Activated T-cell treated with anti-CD3 and anti-CD28 coated beads, Interleukin-2, amount 50 U/mL, for 72 hours (primary cell): ENCODE measurements around the gene FADS6. TPM values are rescaled to one million over a fixed set of nuclear protein-coding genes. Genes with fewer than 3 reads are reported as not detected.

Experiments
- ATAC-seq, 2 donors: fragments of 150-1000 bp; cut with Tn5 transposase; replicated peaks in 1 of 2; 2 replicates each; pipeline ENCODE4 v1.10.0; 2021; ENCODE audit warnings: moderate library complexity in 2 of 2, mild to moderate bottlenecking in 1 of 2
- DNase-seq, 2 donors: peaks; one replicate each; pipeline ENCODE4 v3.0.0; 2021 to 2022; ENCODE audit warnings: mixed read lengths in 1 of 2
- H3K27ac Mint-ChIP-seq: one replicate; pipeline ENCODE4 v1.8.0; 2022; ENCODE audit warnings: mild to moderate bottlenecking, moderate library complexity, mixed read lengths
- H3K27me3 Mint-ChIP-seq: one replicate; pipeline ENCODE4 v1.8.0; 2022; ENCODE audit warnings: low read depth, mixed read lengths
- H3K36me3 Mint-ChIP-seq, 2 donors: one replicate each; pipeline ENCODE4 v1.8.0; 2022; ENCODE audit warnings: mixed read lengths in 2 of 2, mild to moderate bottlenecking in 1 of 2; ENCODE audit not compliant: insufficient read depth in 2 of 2
- H3K4me1 Mint-ChIP-seq: one replicate; pipeline ENCODE4 v1.8.0; 2022; ENCODE audit warnings: low read depth, mixed read lengths
- H3K4me3 Mint-ChIP-seq, 2 donors: one replicate each; pipeline ENCODE4 v1.8.0; 2022; ENCODE audit warnings: mild to moderate bottlenecking in 2 of 2, mixed read lengths in 2 of 2, moderate library complexity in 2 of 2
- H3K9me3 Mint-ChIP-seq, 2 donors: one replicate each; pipeline ENCODE4 v1.8.0; 2022; ENCODE audit warnings: mixed read lengths in 2 of 2
- total RNA-seq, 2 donors: library from RNA; stranded (reverse); gene quantifications; one replicate each; pipeline ENCODE4 v1.2.3, GENCODE V29; 2022

FADS6 gene, protein sequence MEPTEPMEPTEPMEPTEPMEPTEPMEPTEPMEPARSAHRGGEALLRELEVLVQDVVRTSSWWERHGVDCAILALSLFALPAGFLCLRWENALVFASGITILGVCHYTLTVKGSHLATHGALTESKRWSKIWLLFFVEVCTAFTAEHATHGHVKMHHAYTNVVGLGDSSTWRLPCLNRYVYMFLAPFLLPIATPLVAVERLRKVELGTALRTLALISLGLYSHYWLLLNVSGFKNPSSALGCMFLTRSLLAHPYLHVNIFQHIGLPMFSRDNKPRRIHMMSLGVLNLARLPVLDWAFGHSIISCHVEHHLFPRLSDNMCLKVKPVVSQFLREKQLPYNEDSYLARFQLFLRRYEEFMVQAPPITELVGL
- total RNA-seq: not detected

DNA sequence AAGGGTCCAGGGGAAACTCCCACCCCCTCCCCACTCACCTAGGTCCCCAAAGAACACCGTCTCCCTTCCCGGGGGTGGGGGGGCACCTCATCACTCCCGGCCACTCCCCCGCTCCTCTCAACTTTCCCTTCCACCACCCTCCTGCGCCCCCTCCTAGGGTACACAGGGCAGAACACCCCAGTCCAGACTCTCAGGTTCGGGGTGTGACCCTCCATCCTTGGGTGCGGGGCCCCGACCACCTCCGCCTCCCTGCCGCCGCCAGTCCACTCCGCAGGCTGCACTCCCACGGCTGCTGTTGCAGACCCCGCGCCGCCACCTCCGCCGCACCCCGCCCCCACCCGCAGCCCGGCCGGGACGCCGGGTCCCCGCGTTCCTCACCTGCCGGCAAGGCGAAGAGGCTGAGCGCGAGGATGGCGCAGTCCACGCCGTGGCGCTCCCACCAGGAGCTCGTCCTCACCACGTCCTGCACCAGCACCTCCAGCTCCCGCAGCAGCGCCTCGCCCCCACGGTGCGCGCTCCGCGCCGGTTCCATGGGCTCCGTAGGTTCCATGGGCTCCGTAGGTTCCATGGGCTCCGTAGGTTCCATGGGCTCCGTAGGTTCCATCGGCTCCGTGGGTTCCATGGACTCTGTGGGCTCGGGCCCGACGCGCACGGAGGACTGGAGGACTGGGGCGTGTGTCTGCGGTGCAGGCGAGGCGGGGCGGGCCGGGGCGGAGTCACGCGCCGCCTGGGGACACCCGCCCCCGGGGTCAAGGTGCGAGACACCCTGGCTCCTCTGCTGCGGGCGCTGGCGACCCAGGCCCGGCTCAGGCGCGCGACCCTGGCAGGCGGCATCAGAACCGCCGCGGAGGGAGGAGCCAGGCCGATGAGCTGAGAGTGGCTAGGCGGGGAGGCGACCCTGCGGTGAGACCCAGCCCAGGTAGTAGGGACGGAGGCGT lies at the start of gene FADS6:
FADS6 (minus strand) TSS at position 660 of the 938 bp plus-strand sequence; CDS start at position 622, 38 bp downstream.
- H3K9me3 Mint-ChIP-seq: no peaks in the 10 kb centered on the region
- DNase-seq (peak in 1 of 2 donors; percentile 24), ATAC-seq (peak; percentile 69)
- no peak within 1 kb of the TSS for H3K27ac Mint-ChIP-seq
- H3K27me3 Mint-ChIP-seq: peaks cover 27% of the 10 kb centered on the region
- peaks cover 0 to 1% of the 10 kb centered on the region in 2 donors for H3K36me3 Mint-ChIP-seq
- H3K4me1 Mint-ChIP-seq: no peaks in the 10 kb centered on the region
- H3K4me3 Mint-ChIP-seq: peak within 1 kb of the TSS; percentile 49 to 77

DNA sequence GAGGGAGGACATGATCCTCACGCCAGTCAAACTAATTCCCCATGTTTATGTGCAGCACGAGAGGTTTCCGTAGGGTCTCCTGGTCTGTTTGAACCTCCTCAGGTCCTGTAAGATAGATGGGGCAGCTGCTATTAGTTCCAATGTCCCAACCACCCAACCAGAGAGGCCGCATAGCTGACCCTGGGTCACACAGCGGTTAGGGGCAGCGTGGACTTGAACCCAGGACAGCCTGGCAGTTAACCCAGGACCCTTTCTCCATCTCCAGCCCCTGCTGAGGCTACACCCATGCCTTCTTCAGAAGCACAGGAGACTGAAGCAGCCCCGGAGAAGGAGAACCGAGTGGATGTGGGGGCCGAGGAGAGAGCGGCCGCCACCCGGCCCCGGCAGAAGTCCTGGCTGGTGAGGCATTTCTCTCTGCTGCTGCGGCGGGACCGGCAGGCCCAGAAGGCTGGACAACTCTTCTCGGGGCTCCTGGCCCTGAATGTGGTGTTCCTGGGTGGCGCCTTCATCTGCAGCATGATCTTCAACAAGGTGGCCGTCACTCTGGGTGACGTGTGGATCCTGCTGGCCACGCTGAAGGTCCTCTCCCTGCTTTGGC lies 47.8 kb upstream of the FADS6 start:
- ATAC-seq (no peak), DNase-seq (no peak)
- Mint-ChIP-seq H3K9me3 (no peaks in the 10 kb centered on the region), H3K4me3 (no peak overlapping the region), H3K36me3 (no peaks in the 10 kb centered on the region), H3K27ac (no peak overlapping the region), H3K27me3 (peaks cover 44% of the 10 kb centered on the region), H3K4me1 (no peaks in the 10 kb centered on the region)

DNA sequence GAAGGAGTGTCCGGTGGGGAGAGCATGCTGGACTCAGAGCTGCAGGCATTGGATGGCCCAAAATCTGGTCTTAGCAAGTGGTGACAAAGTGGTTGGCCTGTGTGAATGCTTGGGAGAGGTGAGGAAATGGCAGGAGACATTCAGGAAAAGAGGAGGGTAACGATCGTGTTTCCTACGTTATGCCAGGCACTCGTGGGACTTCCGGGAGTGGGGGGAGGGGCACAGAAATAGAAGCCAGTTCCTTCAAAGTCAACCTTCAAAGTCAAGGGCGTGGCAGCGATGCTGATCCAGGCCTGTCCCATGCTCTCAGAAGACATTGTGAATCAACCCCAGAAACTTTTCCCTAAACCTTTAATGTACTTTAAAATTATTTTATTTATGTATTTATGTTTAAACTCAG lies 46.1 kb upstream of the FADS6 start:
- DNase-seq (no peak), ATAC-seq (no peak)
- peaks cover 56% of the 10 kb centered on the region for H3K27me3 Mint-ChIP-seq
- H3K9me3 Mint-ChIP-seq: no peaks in the 10 kb centered on the region
- H3K36me3 Mint-ChIP-seq: no peaks in the 10 kb centered on the region
- no peak overlapping the region for H3K27ac Mint-ChIP-seq
- no peaks in the 10 kb centered on the region for H3K4me1 Mint-ChIP-seq
- H3K4me3 Mint-ChIP-seq: no peak overlapping the region

DNA sequence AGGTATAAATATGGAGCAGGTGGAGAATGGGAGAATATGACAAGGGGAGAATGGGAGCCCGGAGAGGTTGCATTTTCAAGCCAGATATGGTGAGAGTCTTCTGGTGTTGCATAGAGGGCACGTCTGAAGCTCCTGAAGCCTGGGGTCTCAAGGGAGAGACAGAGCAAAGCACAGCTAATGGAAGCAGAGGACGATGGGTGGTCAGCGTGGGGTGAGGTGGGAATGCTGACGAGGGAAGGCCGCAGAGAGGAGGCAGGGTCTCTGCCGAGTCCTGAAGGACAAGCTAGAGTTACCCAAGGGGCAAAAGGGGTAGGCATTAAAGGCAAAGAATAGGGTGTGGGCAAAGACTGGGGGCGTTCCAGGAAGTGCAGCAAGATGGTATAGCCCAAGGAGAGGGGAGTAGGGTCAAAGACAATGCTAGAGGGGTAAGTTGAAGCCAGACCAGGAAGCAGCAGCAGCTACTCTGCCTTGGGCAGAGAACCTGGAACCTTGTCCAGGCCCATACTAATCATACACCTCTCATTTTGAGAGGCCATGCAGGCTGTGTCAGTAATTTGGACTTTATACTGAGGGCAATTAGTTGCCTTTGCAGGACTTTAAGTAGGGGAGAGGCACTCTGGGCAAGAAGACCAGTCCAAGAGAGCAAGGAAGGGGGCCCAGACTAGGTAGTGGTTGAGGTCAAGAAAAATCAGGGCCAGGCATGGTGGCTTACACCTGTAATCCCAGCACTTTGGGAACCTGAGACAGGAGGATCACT lies 44.9 kb upstream of the FADS6 start:
- ATAC-seq: no peak
- Mint-ChIP-seq H3K4me1 (no peaks in the 10 kb centered on the region), H3K27ac (no peak overlapping the region), H3K4me3 (no peak overlapping the region), H3K9me3 (no peaks in the 10 kb centered on the region), H3K27me3 (peaks cover 56% of the 10 kb centered on the region), H3K36me3 (no peaks in the 10 kb centered on the region)
- no peak for DNase-seq

DNA sequence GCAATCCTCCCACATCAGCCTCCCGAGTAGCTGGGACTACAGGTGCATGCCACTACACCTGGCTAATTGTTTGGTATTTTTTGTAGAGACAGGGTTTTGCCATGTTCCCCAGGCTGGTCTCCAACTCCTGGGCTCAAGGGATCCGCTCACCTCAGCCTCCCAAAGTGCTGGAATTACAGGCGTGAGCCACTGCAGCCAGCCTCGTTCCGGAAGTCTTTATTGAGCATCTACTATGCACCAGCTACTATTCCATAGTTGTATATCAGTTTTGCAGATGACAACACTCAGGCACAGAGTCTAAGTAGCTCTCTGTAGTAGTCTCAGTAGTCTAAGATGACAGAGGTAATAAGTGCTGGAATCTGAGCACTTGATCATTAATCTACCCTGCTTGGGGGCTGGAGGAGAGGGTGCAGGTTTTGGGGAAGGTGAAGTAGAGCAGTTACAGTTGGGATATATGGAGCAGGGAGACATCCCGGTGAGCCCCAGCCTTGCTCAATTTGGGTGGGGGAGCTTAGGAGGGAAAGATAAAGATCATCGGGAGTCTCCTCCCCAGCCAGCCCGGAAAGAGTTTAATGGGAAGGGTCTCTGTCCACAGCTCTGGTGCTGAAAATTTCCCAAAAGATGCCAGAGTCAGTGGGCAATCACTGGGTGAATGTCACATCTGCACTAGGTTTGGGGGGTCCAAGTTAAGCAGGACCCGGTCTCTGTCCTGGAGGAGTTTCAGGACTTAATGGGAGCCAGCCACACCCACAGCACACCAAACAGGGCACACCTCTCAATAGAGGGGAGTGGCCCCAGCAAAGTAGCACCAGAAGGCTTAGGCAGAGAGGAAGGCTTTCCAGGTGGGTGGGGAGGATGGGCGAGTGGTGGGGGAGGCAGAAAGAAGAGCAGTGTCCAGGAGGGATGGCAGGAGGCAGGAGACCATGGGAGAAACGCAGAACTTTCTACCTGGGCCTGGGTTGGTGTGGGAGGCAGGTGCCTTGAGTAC lies 43.9 kb upstream of the FADS6 start:
- no peaks in the 10 kb centered on the region for H3K9me3 Mint-ChIP-seq
- peaks cover 60% of the 10 kb centered on the region for H3K27me3 Mint-ChIP-seq
- H3K36me3 Mint-ChIP-seq: no peaks in the 10 kb centered on the region

DNA sequence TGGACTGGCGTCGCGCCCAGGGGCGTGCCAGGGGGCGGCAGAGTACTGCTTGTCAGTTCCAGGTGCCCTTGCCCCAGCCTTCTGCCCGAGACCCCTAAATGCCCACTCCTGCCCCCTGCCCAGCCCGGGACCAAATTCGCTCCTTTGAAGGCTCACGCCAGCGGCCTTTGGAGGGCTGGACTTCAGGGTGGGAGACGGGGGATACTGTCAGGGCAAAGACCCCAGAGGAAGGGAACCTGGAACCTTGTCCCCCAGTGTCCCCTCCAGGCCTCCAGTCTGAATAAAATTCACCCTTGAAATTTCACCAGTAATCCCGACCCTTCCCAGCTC lies 43.0 kb upstream of the FADS6 start:
- DNase-seq (no peak), ATAC-seq (no peak)
- no peak overlapping the region for H3K27ac Mint-ChIP-seq
- H3K27me3 Mint-ChIP-seq: peaks cover 67% of the 10 kb centered on the region
- no peaks in the 10 kb centered on the region for H3K4me1 Mint-ChIP-seq
- no peak overlapping the region for H3K4me3 Mint-ChIP-seq
- no peaks in the 10 kb centered on the region for H3K9me3 Mint-ChIP-seq
- H3K36me3 Mint-ChIP-seq: no peaks in the 10 kb centered on the region

More for the DNA sequence above, 43.9 kb upstream of the FADS6 start:
- no peaks in the 10 kb centered on the region for H3K4me1 Mint-ChIP-seq
- no peak overlapping the region for H3K27ac Mint-ChIP-seq
- no peak overlapping the region for H3K4me3 Mint-ChIP-seq
- DNase-seq (no peak), ATAC-seq (no peak)

DNA sequence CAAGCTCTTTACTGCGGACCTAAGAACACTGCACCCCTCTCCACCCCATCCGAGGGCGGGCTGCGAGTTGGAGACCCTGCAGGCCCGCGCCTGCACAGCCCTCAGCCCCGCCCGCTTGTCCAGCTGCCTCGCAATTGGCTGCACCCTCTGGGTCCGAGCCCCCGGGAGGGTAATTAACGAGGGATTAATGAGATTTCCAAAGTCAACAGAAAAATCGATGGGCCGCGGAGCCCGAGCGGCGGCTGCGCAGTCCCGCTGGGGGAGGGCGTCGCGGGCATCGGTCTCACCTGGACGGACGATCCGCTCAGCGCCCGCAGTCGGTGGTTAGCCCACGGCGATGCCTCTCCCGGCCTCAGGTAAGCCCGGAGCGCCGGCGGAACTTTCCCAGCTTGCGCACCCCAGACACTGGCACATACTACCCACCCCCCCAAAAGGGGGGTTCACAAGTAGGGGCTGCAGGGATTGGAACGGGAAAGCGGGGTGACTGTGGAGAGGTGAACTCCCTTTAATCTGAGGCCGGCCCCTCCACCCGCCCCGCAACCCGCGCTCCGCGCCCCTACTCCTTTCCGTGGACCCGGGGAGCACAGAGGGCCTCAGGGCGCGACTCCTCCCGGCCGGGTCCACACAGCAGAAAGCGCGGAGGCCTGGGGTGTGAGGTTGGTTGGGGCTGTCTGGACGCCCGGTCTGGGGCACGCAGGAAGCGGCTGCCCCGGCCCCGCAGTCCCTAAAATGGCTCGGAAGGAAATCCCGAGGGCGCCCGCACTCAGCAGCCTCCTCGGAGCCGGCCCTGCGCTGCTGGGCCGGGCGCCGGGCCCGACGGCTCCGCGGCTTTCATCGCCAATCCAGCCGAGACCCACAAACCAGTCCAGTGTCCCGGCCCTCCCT lies 42.4 kb upstream of the FADS6 start, which contains the start of gene OTOP3:
OTOP3 (plus strand) TSS at position 314 of the 885 bp plus-strand sequence; CDS start at position 338, 24 bp downstream.
- Mint-ChIP-seq H3K27me3 (peaks cover 69% of the 10 kb centered on the region), H3K36me3 (no peaks in the 10 kb centered on the region), H3K27ac (no peak within 1 kb of the TSS), H3K4me1 (no peaks in the 10 kb centered on the region), H3K9me3 (no peaks in the 10 kb centered on the region), H3K4me3 (no peak within 1 kb of the TSS)
- DNase-seq (no peak), ATAC-seq (peak in 1 of 2 donors; percentile 18)

DNA sequence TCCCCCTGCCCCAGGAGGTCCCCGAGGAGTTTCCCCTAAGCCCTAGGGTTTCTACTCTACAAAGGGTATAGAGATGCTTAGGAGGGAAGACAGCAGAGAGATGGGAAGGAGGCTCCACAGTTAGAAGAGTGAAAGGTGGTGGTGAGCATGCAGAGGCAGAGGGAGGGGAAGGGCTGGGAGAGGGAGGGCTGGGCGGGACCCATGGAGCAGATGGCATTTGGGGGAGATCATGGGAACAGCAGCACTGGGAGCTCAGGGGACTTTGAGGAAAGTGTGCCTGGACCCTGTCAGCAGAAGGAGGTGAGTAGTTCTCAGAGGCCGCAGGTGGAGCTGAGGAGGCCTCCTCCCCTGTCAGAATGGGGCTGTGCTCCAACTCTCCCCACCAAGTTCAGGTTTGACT lies 41.6 kb upstream of the FADS6 start:
- DNase-seq (no peak), ATAC-seq (no peak)
- Mint-ChIP-seq H3K4me3 (no peak overlapping the region), H3K36me3 (no peaks in the 10 kb centered on the region), H3K27me3 (peaks cover 77% of the 10 kb centered on the region), H3K27ac (no peak overlapping the region), H3K4me1 (no peaks in the 10 kb centered on the region), H3K9me3 (no peaks in the 10 kb centered on the region)

DNA sequence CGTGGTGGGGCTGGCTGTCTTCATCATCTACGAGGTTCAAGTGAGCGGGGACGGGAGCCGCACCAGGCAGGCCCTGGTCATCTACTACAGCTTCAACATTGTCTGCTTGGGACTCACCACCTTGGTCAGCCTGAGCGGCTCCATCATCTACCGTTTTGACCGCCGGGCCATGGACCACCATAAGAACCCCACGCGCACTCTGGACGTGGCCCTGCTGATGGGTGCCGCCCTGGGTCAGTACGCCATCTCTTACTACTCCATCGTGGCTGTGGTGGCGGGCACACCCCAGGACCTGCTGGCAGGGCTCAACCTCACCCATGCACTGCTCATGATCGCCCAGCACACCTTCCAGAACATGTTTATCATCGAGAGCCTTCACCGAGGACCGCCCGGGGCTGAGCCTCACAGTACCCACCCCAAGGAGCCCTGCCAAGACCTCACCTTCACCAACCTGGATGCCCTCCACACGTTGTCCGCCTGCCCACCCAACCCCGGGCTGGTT lies 37.2 kb upstream of the FADS6 start:
- DNase-seq (no peak), ATAC-seq (no peak)
- Mint-ChIP-seq H3K27ac (no peak overlapping the region), H3K27me3 (peaks cover 65% of the 10 kb centered on the region), H3K4me3 (no peak overlapping the region), H3K4me1 (no peaks in the 10 kb centered on the region), H3K9me3 (no peaks in the 10 kb centered on the region), H3K36me3 (no peaks in the 10 kb centered on the region)

DNA sequence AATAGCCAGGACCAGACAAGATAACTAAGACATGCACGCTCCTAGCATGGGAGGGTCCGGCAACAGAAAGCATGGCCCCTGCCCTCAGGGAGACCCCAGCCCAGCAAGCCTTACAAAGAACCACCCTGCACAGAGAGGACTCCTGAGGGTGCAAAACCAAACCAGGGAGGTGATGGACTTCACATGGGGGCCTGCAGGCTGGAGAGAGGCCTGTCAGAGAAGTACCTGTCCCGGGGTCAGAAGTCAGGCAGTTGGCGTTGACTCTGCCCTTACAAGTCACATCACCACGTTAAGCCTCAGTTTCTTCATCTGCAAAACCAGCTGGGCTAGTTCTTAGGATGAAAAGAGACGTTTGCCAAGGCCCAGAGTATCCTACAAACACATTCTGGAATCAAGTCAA lies 35.4 kb upstream of the FADS6 start:
- ATAC-seq: no peak
- no peak overlapping the region for H3K4me3 Mint-ChIP-seq
- H3K27ac Mint-ChIP-seq: no peak overlapping the region
- no peaks in the 10 kb centered on the region for H3K9me3 Mint-ChIP-seq
- H3K36me3 Mint-ChIP-seq: no peaks in the 10 kb centered on the region
- DNase-seq: no peak
- H3K27me3 Mint-ChIP-seq: peaks cover 66% of the 10 kb centered on the region
- H3K4me1 Mint-ChIP-seq: peaks cover 5% of the 10 kb centered on the region

DNA sequence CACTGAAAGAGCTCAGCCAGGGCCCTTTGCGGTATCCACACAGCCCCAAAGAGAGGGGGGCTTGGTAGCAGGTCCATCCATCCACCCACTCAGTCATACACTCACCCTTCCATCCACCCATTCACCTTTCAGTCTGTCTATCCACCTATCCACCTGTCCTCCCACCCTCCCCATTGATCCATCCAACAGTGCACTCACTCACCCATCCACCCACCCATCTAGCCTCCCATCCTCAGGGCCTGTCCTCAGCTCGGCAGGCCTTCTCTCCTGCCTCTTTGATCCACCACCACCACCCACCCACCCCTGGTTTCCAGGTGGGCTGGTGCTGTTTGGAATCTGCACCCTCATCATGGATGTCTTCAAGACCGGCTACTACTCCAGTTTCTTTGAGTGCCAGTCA lies 31.8 kb upstream of the FADS6 start:
- H3K27me3 Mint-ChIP-seq: peaks cover 45% of the 10 kb centered on the region
- ATAC-seq (no peak), DNase-seq (no peak)
- no peak overlapping the region for H3K4me3 Mint-ChIP-seq
- H3K27ac Mint-ChIP-seq: no peak overlapping the region
- no peaks in the 10 kb centered on the region for H3K9me3 Mint-ChIP-seq
- H3K4me1 Mint-ChIP-seq: peaks cover 5% of the 10 kb centered on the region
- H3K36me3 Mint-ChIP-seq: no peaks in the 10 kb centered on the region
